SK-N-SH treated with all-trans-retinoic acid at 6 μM for 48 hours (cell line): ENCODE results near the gene CHRNA1.
A peak's percentile ranks its signal among the peaks of the same experiment; 100 is the strongest.

Experiments
- ATAC-seq: fragments of 200-7000 bp; cut with Tn5 transposase; 3 replicates; pipeline ENCODE4 v1.9.1; 2020; ENCODE audit warnings: mild to moderate bottlenecking, moderate library complexity
- ARNTL ChIP-seq: fragments of 450-650 bp; formaldehyde crosslinking; IDR thresholded peaks from 2 replicates; pipeline ENCODE4 v1.5.0; 2020; ENCODE audit warnings: low read depth, mild to moderate bottlenecking, moderate library complexity, borderline replicate concordance
- BACH2 ChIP-seq: fragments of 250-450 bp; sonication (Bioruptor Pico); IDR thresholded peaks from 2 replicates; pipeline ENCODE4 v1.9.0; 2021; ENCODE audit warnings: mild to moderate bottlenecking, borderline replicate concordance
- CREB5 ChIP-seq: fragments of 250-450 bp; sonication (Bioruptor Pico); IDR thresholded peaks from 2 replicates; pipeline ENCODE4 v1.5.1; 2020; ENCODE audit warnings: low read depth, mild to moderate bottlenecking, moderate library complexity
- CSDC2 ChIP-seq: fragments of 250-450 bp; sonication (Bioruptor Pico); IDR thresholded peaks from 2 replicates; pipeline ENCODE4 v1.5.0; 2020; ENCODE audit warnings: mild to moderate bottlenecking, moderate library complexity
- ISL1 ChIP-seq: fragments of 250-450 bp; sonication (Bioruptor Pico); IDR thresholded peaks from 2 replicates; pipeline ENCODE4 v2.1.2; 2022; ENCODE audit warnings: mild to moderate bottlenecking, moderate library complexity
- OSR1 ChIP-seq: fragments of 250-450 bp; sonication (Bioruptor Pico); IDR thresholded peaks from 2 replicates; pipeline ENCODE4 v1.8.0; 2022; ENCODE audit warnings: moderate library complexity, mild to moderate bottlenecking, inconsistent platforms
- POU6F1 ChIP-seq: fragments of 250-450 bp; sonication (Bioruptor Pico); IDR thresholded peaks from 2 replicates; pipeline ENCODE4 v1.8.0; 2021; ENCODE audit warnings: low read depth, mild to moderate bottlenecking, moderate library complexity, borderline replicate concordance
- RARB ChIP-seq: fragments of 250-450 bp; sonication (Bioruptor Pico); IDR thresholded peaks from 2 replicates; pipeline ENCODE4 v1.8.0; 2021; ENCODE audit warnings: mild to moderate bottlenecking, moderate library complexity
- SNAI2 ChIP-seq: fragments of 250-450 bp; sonication (Bioruptor Pico); IDR thresholded peaks from 2 replicates; pipeline ENCODE4 v1.5.0; 2020; ENCODE audit warnings: mild to moderate bottlenecking, moderate library complexity
- TCF4 ChIP-seq: fragments of 250-450 bp; sonication (Bioruptor Pico); IDR thresholded peaks from 2 replicates; pipeline ENCODE4 v1.8.0; 2021; ENCODE audit warnings: mild to moderate bottlenecking, moderate library complexity, borderline replicate concordance
- TOX ChIP-seq: fragments of 250-450 bp; sonication (Bioruptor Pico); IDR thresholded peaks from 2 replicates; pipeline ENCODE4 v1.8.0; 2021; ENCODE audit warnings: mild to moderate bottlenecking, moderate library complexity, borderline replicate concordance
- TSHZ2 ChIP-seq: fragments of 250-450 bp; sonication (Bioruptor Pico); IDR thresholded peaks from 2 replicates; pipeline ENCODE4 v1.5.0; 2020; ENCODE audit warnings: mild to moderate bottlenecking, moderate library complexity
- ZFP3 ChIP-seq: fragments of 250-450 bp; sonication (Bioruptor Pico); IDR thresholded peaks from 2 replicates; pipeline ENCODE4 v1.5.0; 2020; ENCODE audit warnings: mild to moderate bottlenecking, moderate library complexity
- ZFP30 ChIP-seq: fragments of 450-650 bp; formaldehyde crosslinking; IDR thresholded peaks from 2 replicates; pipeline ENCODE4 v1.5.0; 2022; ENCODE audit warnings: mild to moderate bottlenecking, moderate library complexity
- ZNF565 ChIP-seq: fragments of 450-650 bp; formaldehyde crosslinking; conservative IDR thresholded peaks from 2 replicates; pipeline ENCODE4 v1.5.0; 2020; ENCODE audit warnings: low read depth, mild to moderate bottlenecking, moderate library complexity
- ZNF70 ChIP-seq: fragments of 450-650 bp; formaldehyde crosslinking; IDR thresholded peaks from 2 replicates; pipeline ENCODE4 v1.5.0; 2020; ENCODE audit warnings: mild to moderate bottlenecking, moderate library complexity
- ZNF8 ChIP-seq: fragments of 450-650 bp; formaldehyde crosslinking; IDR thresholded peaks from 2 replicates; pipeline ENCODE4 v1.5.0; 2020; ENCODE audit warnings: mild to moderate bottlenecking, moderate library complexity
- TF ChIP-seq, protein P1 (sequence below): fragments of 250-450 bp; sonication (Bioruptor Pico); IDR thresholded peaks from 2 replicates; pipeline ENCODE4 v1.8.0; 2020; ENCODE audit warnings: mild to moderate bottlenecking, moderate library complexity, borderline replicate concordance

CHRNA1 gene

GRCh38 chr2:174764280-174765255, at the start of gene CHRNA1:
CHRNA1 (minus strand) TSS chr2:174764472; CDS start chr2:174764394, 78 bp downstream.
- no peak for TF ChIP-seq ZFP30 (CRISPR knock-in tag)
- TF ChIP-seq ZNF8 (CRISPR knock-in tag), result no peak
- peak; percentile 53; the same call in 2 of the 3 replicates for ATAC-seq

DNA sequence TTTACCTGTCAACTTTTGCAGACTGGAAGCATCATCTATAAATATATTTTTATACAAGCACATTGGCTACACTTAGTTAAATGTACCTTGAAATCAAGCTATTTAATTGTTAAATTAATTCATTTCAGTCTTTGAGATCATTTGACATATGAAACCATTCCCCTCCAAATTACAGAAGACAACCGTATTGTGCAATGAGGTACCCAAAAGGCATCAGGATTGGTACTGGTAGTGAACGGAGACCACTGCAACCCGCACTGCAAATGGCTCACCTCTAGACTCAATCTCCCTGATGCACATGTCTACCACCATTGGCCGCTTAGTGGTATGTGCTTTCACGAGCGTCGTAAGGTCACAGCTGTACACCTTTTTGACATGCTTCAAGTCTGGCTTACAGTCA, 47.8 kb upstream of the CHRNA1 start:
- ATAC-seq, result no peak
- no peak for TF ChIP-seq ISL1
- no peak for TF ChIP-seq TCF4 (CRISPR knock-in tag)
- TF ChIP-seq ZNF70 (CRISPR knock-in tag), result no peak
- TF ChIP-seq TSHZ2 (CRISPR knock-in tag), result no peak
- no peak for TF ChIP-seq POU6F1 (CRISPR knock-in tag)
- no peak for TF ChIP-seq RARB (CRISPR knock-in tag)

GRCh38 chr2:174807931-174808330, 43.7 kb upstream of the CHRNA1 start:
- ATAC-seq, result peak; percentile 47; the same call in 2 of the 3 replicates
- TF ChIP-seq BACH2 (CRISPR knock-in tag), result no peak
- no peak for TF ChIP-seq TOX (CRISPR knock-in tag)
- no peak for TF ChIP-seq OSR1
- no peak for TF ChIP-seq ZNF565 (CRISPR knock-in tag)
- TF ChIP-seq SNAI2, result no peak
- TF ChIP-seq ARNTL (CRISPR knock-in tag), result no peak
- no peak for TF ChIP-seq ZNF8 (CRISPR knock-in tag)
- TF ChIP-seq ZNF70 (CRISPR knock-in tag), result no peak
- TF ChIP-seq ZFP3 (CRISPR knock-in tag), result no peak
- TF ChIP-seq POU6F1 (CRISPR knock-in tag), result no peak
- TF ChIP-seq CREB5 (CRISPR knock-in tag), result no peak
- TF ChIP-seq RARB (CRISPR knock-in tag), result no peak
- no peak for TF ChIP-seq CSDC2
- TF ChIP-seq, protein P1, sequence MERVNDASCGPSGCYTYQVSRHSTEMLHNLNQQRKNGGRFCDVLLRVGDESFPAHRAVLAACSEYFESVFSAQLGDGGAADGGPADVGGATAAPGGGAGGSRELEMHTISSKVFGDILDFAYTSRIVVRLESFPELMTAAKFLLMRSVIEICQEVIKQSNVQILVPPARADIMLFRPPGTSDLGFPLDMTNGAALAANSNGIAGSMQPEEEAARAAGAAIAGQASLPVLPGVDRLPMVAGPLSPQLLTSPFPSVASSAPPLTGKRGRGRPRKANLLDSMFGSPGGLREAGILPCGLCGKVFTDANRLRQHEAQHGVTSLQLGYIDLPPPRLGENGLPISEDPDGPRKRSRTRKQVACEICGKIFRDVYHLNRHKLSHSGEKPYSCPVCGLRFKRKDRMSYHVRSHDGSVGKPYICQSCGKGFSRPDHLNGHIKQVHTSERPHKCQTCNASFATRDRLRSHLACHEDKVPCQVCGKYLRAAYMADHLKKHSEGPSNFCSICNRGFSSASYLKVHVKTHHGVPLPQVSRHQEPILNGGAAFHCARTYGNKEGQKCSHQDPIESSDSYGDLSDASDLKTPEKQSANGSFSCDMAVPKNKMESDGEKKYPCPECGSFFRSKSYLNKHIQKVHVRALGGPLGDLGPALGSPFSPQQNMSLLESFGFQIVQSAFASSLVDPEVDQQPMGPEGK (CRISPR knock-in tag), result no peak
